AG04450 (cell line): ENCODE results near the gene SUPT20H. TPM values are rescaled to one million over a fixed set of nuclear protein-coding genes. Genes with fewer than 3 reads are reported as not detected.
"Not testable (repeated sequence)": the region's sequence is repeated elsewhere in the genome, so short reads cannot be mapped to it uniquely, and the experiment has no call there.

Experiments used
- CTCF ChIA-PET: fragments of 300-600, 350-600 bp; formaldehyde crosslinking; extraction: SDS; loops from one replicate; lab custom pipeline; 2022; ENCODE audit warnings: antibody characterized with exemption, inconsistent platforms; lab: Charles Lee
- POLR2A ChIA-PET: fragments of 350-600 bp; formaldehyde crosslinking; extraction: SDS; loops from one replicate; lab custom pipeline; 2021; ENCODE audit warnings: antibody characterized with exemption, inconsistent platforms; lab: Yijun Ruan, JAX
- DNase-seq: peaks from one replicate; pipeline ENCODE4 v3.0.0-alpha.2; 2011; ENCODE audit warnings: low read depth, low spot score
- H3K27ac ChIP-seq: one replicate; pipeline ENCODE4 v1.5.1; 2012; ENCODE audit warnings: low read depth, low read length, control low read depth
- H3K27me3 ChIP-seq: one replicate; pipeline ENCODE4 v1.6.0; 2012; ENCODE audit warnings: low read length; ENCODE audit not compliant: control insufficient read depth, insufficient read depth
- H3K4me3 ChIP-seq: 2 replicates; pipeline ENCODE4 v1.5.1; 2011; ENCODE audit warnings: mild to moderate bottlenecking, low read depth, low read length, control low read depth
- H3K9me3 ChIP-seq: 2 replicates; pipeline ENCODE4 v1.5.1; 2012; ENCODE audit warnings: low read length; ENCODE audit not compliant: control insufficient read depth, insufficient read depth
- CTCF ChIP-seq: IDR thresholded peaks from 2 replicates; pipeline ENCODE4 v1.5.1; 2011; ENCODE audit warnings: low read depth, low read length, control low read depth, inconsistent platforms
- polyA plus RNA-seq: library from polyadenylated mRNA; depleted of rRNA; stranded (reverse); fragments of >200 nt; gene quantifications from 2 replicates; pipeline ENCODE4 v1.2.3, GENCODE V29; 2011

SUPT20H gene
- polyA plus RNA-seq, 1 experiment: 80.6 TPM

- CTCF ChIA-PET: interaction anchor here (0.6 to 1.4 kb wide), 8 partner anchors 11 to 1443 kb away, joined by 3 to 6 read pairs (median 4); partner anchors contain the start of gene EXOSC8
- H3K9me3 ChIP-seq: peaks cover 5% of the 10 kb centered on the region; the same call in 1 of the 2 replicates
Observed at GRCh38 chr13:37068962-37069361, 9.5 kb upstream of the SUPT20H start.

GRCh38 chr13:37067874-37068273 lies 8.4 kb upstream of the SUPT20H start:
- ChIA-PET CTCF (interaction anchor here (0.6 to 1.4 kb wide), 7 partner anchors 21 to 785 kb away, joined by 3 to 5 read pairs (median 3); no protein-coding TSS in a partner anchor), POLR2A (no interaction called here)
- DNase-seq: no peak

More at GRCh38 chr13:37068962-37069361, 9.5 kb upstream of the SUPT20H start:
- Histone ChIP-seq H3K27ac (no peak overlapping the region), H3K27me3 (no peaks in the 10 kb centered on the region), H3K4me3 (no peak overlapping the region)
- DNase-seq: no peak
- peak; percentile 37 for TF ChIP-seq CTCF
- POLR2A ChIA-PET: no interaction called here

GRCh38 chr13:37065890-37066526 lies 6.5 kb upstream of the SUPT20H start:
- DNase-seq: no peak
- Histone ChIP-seq H3K4me3 (no peak overlapping the region), H3K27me3 (no peaks in the 10 kb centered on the region), H3K27ac (no peak overlapping the region), H3K9me3 (peaks cover 5% of the 10 kb centered on the region; the same call in 1 of the 2 replicates)
- TF ChIP-seq CTCF: no peak
- POLR2A ChIA-PET: no interaction called here
- CTCF ChIA-PET: interaction anchor here (0.9 to 1.4 kb wide), 2 partner anchors 8 to 208 kb away, joined by 3 to 4 read pairs; no protein-coding TSS in a partner anchor

More at GRCh38 chr13:37067874-37068273, 8.4 kb upstream of the SUPT20H start:
- no peak for TF ChIP-seq CTCF
- H3K27me3 ChIP-seq: no peaks in the 10 kb centered on the region
- peaks cover 5% of the 10 kb centered on the region; the same call in 1 of the 2 replicates for H3K9me3 ChIP-seq
- no peak overlapping the region for H3K4me3 ChIP-seq
- no peak overlapping the region for H3K27ac ChIP-seq

GRCh38 chr13:37059848-37060192 lies 332 bp upstream of the SUPT20H start:
- ChIA-PET CTCF (interaction anchor here (0.9 to 1.2 kb wide), 2 partner anchors 60 to 543 kb away, joined by 3 to 5 read pairs; no protein-coding TSS in a partner anchor), POLR2A (no interaction called here)
- Histone ChIP-seq H3K9me3 (no peaks in the 10 kb centered on the region), H3K27me3 (no peaks in the 10 kb centered on the region), H3K27ac (no peak overlapping the region), H3K4me3 (peak overlapping the region; percentile 85)
- TF ChIP-seq CTCF: no peak
- DNase-seq: no peak

- H3K27me3 ChIP-seq, H3K27ac ChIP-seq, H3K4me3 ChIP-seq, DNase-seq, POLR2A ChIA-PET, H3K9me3 ChIP-seq: not testable (repeated sequence)
- CTCF ChIA-PET: interaction anchor here (1.0 kb wide), 1 partner anchor 18 kb away, joined by 3 read pairs; no protein-coding TSS in a partner anchor
Observed at GRCh38 chr13:37056228-37056627, 3.3 kb downstream of the SUPT20H start.

- H3K4me3 ChIP-seq, POLR2A ChIA-PET, H3K27ac ChIP-seq, DNase-seq, H3K9me3 ChIP-seq, H3K27me3 ChIP-seq: not testable (repeated sequence)
- CTCF ChIA-PET: interaction anchor here (2.0 kb wide), 1 partner anchor 550 kb away, joined by 4 read pairs; no protein-coding TSS in a partner anchor
Observed at GRCh38 chr13:37053111-37053510, 6.4 kb downstream of the SUPT20H start.
